AG09309 (cell line): ENCODE data around the gene P2RX1.

Experiments used
- DNase-seq: peaks from one replicate; pipeline ENCODE4 v3.0.0-alpha.2; 2010; ENCODE audit warnings: low read depth
- H3K4me3 ChIP-seq: 2 replicates; pipeline ENCODE4 v1.5.1; 2011; ENCODE audit warnings: mild to moderate bottlenecking, low read depth, low read length, moderate library complexity; ENCODE audit not compliant: control insufficient read depth
- TF ChIP-seq, protein P1 (sequence below): IDR thresholded peaks from 2 replicates; pipeline ENCODE4 v1.5.1; 2011; ENCODE audit warnings: mild to moderate bottlenecking, low read depth, low read length, inconsistent platforms; ENCODE audit not compliant: insufficient read depth, control insufficient read depth; ENCODE audit errors: missing control alignments

P2RX1 gene

DNA sequence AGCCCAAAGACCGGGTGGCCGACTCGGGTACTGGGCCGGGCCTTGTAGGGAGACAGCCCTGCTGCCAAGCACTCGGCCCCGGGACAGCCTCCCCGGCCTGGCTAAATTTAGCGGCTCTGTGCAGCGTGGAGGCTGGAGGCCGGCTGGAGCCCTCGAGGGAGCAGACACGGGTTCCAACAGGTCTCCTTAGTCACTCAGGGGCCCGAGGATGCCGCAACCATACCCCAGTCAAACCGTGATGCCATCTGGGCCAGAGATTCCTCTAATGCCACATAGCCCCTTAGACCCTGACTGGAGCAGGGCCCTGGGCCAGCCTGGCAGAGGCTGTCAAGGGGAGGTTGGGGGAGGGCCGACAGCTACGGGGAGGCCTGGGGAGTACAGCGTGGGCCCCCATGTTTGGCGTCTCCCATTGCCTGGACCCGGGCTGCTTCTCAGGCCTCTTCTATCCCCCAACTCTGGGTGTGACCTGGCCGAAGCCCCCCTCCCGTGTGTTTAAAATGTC lies 2.9 kb upstream of the P2RX1 start:
- TF ChIP-seq, protein P1, sequence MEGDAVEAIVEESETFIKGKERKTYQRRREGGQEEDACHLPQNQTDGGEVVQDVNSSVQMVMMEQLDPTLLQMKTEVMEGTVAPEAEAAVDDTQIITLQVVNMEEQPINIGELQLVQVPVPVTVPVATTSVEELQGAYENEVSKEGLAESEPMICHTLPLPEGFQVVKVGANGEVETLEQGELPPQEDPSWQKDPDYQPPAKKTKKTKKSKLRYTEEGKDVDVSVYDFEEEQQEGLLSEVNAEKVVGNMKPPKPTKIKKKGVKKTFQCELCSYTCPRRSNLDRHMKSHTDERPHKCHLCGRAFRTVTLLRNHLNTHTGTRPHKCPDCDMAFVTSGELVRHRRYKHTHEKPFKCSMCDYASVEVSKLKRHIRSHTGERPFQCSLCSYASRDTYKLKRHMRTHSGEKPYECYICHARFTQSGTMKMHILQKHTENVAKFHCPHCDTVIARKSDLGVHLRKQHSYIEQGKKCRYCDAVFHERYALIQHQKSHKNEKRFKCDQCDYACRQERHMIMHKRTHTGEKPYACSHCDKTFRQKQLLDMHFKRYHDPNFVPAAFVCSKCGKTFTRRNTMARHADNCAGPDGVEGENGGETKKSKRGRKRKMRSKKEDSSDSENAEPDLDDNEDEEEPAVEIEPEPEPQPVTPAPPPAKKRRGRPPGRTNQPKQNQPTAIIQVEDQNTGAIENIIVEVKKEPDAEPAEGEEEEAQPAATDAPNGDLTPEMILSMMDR: no peak
- no peak for DNase-seq
- no peak overlapping the region for H3K4me3 ChIP-seq

DNA sequence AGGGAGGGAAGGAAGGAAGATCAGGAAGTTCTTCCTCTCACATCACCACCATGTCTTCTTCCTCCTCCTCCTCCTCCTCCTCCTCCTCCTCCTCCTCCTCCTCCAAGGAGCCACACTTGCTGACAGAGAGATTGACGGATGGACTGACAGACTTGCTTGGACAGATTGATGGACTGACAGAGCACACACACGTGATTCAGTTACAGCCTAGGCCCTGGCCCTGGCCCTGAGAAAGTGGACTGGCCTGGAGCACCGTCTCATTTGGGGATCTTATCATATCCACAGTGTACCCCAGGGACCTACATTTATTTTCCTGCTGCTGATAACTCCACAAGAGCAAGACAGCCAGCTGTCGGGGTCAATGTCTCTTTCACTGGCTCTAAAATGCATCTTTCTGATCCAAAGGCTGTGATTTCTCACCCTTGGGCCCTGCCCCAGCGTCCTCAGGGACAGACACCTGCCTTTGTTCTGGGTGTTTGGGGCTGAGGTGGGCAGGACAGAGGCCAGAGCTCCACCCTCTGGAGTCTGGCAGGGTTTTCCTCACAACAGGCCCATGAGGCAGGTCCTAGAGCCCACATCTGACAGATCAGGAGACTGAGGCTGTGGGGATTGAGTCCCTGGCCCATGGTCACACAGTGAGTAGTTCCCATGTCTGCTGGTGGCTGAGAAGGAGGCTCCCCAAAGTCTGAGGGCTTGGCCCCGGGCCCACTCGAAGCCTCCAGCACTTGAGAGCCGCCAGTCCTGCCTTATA lies 2.3 kb upstream of the P2RX1 start:
- no peak overlapping the region for H3K4me3 ChIP-seq
- TF ChIP-seq, protein P1: no peak
- no peak for DNase-seq

DNA sequence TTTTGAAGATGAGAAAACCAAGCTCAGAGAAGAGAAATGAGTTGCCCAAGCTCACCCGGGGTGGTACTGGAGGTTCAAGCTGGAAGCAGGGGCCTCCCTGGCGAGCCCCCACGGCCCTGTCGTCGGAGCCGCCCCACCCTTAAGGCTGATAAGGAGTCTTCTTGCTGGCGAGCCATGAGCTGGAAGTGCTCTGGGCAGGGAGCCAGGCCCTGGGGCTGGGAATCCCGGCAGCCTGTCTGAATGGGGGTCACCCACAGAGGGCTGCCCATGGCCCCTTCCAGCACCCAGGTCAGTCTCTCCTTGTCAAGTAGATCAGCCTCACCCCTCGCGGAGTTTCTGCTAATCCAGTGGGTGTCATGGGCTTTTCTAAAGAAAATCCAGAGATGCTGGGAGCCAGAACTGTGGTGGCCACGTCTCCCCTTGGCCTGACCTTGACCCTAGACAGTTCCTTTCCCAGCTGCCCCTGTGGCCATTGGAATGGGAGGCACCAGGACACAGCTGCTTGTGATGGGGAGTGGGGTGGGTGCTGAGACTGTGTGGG lies 1.2 kb upstream of the P2RX1 start:
- DNase-seq: no peak
- no peak overlapping the region for H3K4me3 ChIP-seq

DNA sequence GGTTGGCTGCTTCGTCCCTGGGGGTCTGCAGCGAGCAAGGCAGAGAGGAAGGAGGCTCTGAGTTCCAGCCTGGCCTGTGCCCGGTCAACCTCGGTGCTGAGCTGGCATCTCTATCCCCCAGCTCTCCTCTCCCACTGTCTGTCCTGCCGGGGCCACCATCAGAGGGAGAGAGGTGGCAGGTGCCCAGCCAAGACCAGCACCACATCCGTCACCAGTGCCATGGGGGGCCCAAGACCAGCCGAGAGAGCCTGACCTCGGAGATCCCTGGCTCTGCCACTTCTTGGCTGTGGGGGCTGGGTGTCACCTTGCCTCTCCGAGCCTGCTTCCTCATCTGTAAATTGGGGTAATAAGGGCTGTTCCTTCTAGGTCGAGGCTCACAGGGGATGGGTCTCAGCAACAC lies 560 bp upstream of the P2RX1 start:
- DNase-seq: no peak
- no peak overlapping the region for H3K4me3 ChIP-seq
- TF ChIP-seq, protein P1: no peak

More for the DNA sequence above, 1.2 kb upstream of the P2RX1 start:
- TF ChIP-seq, protein P1: no peak

DNA sequence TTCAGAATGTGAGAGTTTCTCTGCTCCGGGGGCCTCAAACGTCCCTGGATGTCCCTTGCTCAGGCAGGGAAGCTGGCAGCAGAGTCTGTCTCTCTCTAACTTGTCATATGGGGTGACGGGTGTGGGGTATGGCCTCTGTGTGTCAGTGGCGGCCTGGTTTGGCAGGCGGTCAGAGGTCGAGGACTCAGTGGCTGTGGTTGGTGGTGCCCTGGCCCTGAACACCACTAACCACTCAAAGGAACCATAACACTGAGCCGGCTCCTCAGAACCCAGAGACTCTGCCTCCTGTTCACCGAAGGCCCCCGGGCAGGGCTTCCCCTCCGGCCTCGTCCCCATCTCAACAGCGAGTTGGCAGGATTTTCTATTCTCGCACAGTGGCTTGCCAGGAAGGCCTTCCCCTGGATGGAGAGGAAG lies 677 bp downstream of the P2RX1 start:
- TF ChIP-seq, protein P1: no peak
- no peak overlapping the region for H3K4me3 ChIP-seq
- no peak for DNase-seq

DNA sequence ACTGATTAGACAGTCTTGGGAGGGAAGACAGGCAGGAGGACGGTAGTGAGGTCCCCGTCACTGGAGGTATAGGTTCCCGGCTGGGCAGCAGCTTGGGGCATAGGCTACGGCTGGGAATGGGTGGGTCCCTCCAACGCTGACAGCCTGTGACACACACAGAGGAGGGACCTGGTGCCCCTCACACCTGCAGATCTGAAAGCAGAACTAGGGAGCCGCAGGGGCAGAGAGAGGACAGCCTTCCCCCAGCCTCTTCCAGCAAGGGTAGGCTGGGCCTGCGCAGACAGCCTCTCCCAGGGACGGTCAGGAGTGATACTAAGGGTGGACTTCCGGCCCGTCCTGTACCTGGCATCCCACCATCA lies 2.0 kb downstream of the P2RX1 start:
- DNase-seq: no peak
- no peak overlapping the region for H3K4me3 ChIP-seq

More for the DNA sequence above, 2.0 kb downstream of the P2RX1 start:
- TF ChIP-seq, protein P1: no peak
